ENCODE data around the gene TCEA2.
"Not testable (repeated sequence)": the region's sequence is repeated elsewhere in the genome, so short reads cannot be mapped to it uniquely, and the experiment has no call there.

The TCEA2 gene

GRCh38 chr20:64080813-64081623 lies 18.0 kb downstream of the TCEA2 start:
- DNase-seq = no peak

- DNase-seq = no peak
Measured at GRCh38 chr20:64081624-64081964, 18.6 kb downstream of the TCEA2 start.

GRCh38 chr20:64082126-64082731 lies 19.2 kb downstream of the TCEA2 start:
- DNase-seq = no peak

DNA sequence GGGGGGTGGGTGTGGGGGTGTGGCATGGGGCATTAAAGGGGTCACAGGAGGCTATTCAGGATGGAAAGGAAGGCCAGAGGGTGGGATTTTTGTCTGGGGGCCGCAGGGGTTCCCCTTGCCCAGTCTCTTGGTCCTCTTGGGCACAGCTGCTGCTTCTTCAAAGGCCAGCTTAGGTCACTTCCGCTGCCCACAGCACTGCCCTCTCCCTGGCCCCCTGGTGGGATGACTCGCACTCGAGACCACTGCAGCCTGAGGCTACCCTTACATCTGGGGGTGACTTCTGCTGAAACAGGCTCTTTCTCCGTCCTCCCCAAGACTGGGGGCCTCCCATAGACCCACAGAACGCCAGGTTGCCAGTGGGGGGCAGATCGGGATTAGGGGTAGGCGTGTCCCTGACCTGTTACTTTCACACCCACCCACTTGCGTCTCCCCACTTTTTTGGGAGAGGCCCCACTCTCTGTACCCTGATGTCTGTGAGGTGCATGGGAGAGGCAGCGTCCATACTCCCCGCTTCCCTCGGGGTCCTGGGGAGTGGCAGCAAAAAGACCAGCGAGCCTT lies 19.9 kb downstream of the TCEA2 start:
- DNase-seq = no peak

DNA sequence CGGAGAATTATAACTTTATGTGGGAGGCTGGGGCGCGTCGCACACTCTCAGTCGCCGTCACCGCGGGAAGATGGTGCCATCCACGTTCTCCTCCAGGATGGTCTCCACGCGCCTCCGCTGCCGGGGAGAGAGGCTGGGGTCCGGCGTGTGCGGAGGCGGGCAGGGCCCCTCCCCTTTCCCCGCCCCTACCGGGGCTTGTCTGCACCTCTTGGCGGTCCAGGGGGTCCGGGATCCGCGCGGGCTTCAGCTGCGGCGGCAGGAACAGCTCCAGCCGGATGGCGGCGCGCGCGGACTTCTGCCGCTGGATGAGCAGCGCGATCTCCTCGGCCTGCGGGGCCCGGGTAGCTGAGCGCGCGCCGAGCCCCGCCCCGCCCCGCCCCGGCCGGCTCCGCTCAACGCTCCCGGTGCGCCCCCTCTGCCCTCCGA lies 20.4 kb downstream of the TCEA2 start:
- DNase-seq = peak; percentile 84

DNA sequence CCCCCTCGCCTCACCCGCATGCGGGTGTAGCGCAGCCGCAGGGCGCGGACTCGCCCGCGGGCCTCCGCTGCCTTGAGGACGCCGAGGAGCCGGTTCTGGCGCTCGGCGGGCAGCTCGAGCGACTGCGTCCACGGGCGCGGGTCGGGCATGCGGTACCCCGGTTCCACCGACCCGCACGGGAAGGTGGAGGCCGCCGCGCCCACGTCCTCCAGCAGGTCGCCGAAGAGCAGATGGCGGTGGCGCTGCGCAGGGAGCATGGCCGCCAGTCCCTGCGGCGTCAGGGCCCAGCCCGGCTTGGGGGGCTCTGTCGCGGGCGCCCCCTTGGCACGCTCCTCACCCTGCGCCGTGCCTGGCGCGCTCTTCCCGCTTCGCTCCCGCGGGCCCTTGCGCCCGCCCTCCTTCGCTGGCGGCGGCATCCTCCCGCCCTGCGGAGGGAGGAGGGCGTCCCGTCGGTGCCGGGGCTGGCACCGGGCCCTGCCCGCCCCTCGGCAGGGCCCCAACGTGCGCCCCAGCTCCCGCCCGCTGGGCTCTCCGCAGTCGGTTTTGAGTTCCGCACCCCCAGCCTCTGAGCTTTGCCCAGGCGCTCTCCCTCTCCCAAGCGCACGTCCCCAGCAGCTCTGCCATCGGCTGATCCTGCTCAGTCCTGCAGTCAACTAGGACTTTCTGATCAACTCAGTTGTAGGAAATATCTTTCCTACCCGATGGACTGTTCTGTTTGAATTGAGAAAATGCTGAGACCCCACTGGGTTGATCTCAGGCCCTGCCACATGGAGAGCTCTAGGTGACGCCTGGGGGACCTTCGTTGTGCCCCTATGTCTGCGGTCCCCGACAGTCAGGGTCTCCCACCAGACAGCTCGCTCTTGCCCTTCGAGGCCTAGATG lies 21.0 kb downstream of the TCEA2 start, which contains the start of gene LKAAEAR1:
Gene LKAAEAR1 (minus strand): TSS at position 595 of the 881 bp plus-strand sequence. CDS start 179 bp downstream, at position 416.
- no peak for DNase-seq

- no peak for DNase-seq
Measured at GRCh38 chr20:64084685-64085152, 21.7 kb downstream of the TCEA2 start.

- DNase-seq = no peak
Measured at GRCh38 chr20:64086801-64087200, 23.8 kb downstream of the TCEA2 start.

- DNase-seq = not testable (repeated sequence)
Measured at GRCh38 chr20:64087226-64087825, 24.3 kb downstream of the TCEA2 start.

DNA sequence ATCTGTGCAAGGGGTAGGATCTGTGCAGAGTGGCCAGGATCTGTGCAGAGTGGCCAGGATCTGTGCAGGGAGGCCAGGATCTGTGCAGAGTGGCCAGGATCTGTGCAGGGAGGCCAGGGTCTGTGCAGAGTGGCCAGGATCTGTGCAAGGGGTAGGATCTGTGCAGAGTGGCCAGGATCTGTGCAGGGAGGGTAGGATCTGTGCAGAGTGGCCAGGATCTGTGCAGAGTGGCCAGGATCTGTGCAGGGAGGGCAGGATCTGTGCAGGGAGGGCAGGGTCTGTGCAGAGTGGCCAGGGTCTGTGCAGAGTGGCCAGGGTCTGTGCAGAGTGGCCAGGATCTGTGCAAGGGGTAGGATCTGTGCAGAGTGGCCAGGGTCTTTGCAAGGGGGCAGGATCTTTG lies 25.6 kb downstream of the TCEA2 start:
- DNase-seq = not testable (repeated sequence)

- peak; percentile 67 for DNase-seq
Measured at GRCh38 chr20:64090165-64090564, 27.2 kb downstream of the TCEA2 start.

- DNase-seq = no peak
Measured at GRCh38 chr20:64091340-64091739, 28.3 kb downstream of the TCEA2 start.

- no peak for DNase-seq
Measured at GRCh38 chr20:64091770-64092169, 28.8 kb downstream of the TCEA2 start.

GRCh38 chr20:64092258-64093012 lies 29.4 kb downstream of the TCEA2 start:
- DNase-seq = no peak

GRCh38 chr20:64093013-64093503 lies 30.1 kb downstream of the TCEA2 start:
- DNase-seq = no peak

DNA sequence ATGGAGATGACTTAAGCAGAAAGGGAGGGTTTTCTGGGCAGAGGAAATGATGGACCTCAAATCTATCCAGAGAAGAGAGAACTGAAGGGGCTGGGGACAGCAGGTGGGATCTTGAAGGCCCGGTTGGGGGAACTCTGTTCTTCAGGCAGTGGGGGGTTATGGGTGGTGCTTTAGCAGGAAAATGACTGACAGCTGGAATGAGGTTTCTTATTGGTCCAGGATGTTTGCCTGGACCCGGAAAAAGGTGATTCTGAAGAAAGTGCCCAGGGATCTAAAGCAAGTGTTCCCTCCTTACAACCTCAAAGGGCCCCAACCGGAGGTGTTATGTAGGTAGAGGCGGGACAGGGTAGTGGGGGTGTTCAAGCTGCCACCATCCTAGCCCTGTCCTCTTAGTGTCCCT lies 32.5 kb downstream of the TCEA2 start:
- DNase-seq = no peak

DNA sequence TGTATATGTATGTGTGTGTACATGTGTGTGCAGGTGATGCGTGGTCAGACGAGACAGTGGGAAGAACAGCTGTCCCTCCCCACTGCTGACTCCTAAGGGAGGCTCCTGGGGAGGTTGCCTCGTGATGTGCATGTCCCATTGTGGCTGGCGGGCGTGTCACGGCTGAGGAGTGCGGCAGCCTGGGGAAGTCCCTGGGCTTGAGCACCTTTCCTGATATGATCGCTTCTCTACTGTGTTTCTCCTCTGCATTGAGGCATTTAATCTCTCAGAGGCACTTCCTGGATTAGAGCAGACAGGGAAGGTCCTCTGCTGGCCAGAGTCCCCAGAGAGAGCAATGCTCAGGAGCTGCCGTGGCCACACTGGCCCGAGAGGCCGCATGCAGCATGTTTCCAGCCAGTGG lies 32.9 kb downstream of the TCEA2 start:
- no peak for DNase-seq

- no peak for DNase-seq
Measured at GRCh38 chr20:64096535-64096934, 33.5 kb downstream of the TCEA2 start.

DNA sequence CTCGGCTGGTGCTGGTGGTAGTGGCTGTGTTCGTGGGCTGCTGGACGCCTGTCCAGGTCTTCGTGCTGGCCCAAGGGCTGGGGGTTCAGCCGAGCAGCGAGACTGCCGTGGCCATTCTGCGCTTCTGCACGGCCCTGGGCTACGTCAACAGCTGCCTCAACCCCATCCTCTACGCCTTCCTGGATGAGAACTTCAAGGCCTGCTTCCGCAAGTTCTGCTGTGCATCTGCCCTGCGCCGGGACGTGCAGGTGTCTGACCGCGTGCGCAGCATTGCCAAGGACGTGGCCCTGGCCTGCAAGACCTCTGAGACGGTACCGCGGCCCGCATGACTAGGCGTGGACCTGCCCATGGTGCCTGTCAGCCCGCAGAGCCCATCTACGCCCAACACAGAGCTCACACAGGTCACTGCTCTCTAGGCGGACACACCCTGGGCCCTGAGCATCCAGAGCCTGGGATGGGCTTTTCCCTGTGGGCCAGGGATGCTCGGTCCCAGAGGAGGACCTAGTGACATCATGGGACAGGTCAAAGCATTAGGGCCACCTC lies 35.5 kb downstream of the TCEA2 start:
- no peak for DNase-seq

DNA sequence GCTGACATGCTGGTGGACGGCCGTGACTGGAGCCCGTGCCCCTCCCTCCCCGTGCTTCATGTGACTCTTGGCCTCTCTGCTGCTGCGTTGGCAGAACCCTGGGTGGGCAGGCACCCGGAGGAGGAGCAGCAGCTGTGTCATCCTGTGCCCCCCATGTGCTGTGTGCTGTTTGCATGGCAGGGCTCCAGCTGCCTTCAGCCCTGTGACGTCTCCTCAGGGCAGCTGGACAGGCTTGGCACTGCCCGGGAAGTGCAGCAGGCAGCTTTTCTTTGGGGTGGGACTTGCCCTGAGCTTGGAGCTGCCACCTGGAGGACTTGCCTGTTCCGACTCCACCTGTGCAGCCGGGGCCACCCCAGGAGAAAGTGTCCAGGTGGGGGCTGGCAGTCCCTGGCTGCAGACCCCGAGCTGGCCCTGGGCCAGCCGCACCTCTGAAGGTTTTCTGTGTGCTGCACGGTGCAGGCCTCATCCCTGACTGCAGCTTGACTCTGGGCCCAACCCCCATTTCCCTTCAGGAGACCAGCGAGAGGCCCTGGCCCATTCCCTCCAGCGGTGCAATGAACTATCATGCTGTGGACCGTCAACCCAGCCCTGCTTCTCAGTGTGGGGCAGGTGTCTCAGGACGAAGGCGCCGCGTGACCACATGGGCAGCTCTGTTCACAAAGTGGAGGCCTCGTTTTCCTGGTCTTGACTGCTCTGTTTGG lies 36.2 kb downstream of the TCEA2 start:
- DNase-seq = no peak
